Activated CD8-positive, alpha-beta T cell treated with anti-CD3 and anti-CD28 coated beads, Interleukin-2, amount 10 ng/mL, durations not matched to agents 7 days and 5 days (primary cell): ENCODE data around the gene PLXNC1. TPM values are rescaled to one million over a fixed set of nuclear protein-coding genes. Genes with fewer than 3 reads are reported as not detected.

ENCODE experiments used
- ATAC-seq: fragments of 150-1000 bp; cut with Tn5 transposase; one replicate; pipeline ENCODE4 v1.10.0; 2021; ENCODE audit warnings: moderate library complexity
- CTCF ChIA-PET: fragments of 350-600 bp; sonication (Branson Sonifier 250); formaldehyde crosslinking; loops from one replicate; lab custom pipeline; 2021; ENCODE audit warnings: antibody characterized with exemption; lab: Charles Lee
- POLR2A ChIA-PET: fragments of 350-600 bp; sonication (Branson Sonifier 250); formaldehyde crosslinking; loops from one replicate; lab custom pipeline; 2021; ENCODE audit warnings: antibody characterized with exemption; lab: Charles Lee
- DNase-seq: peaks from one replicate; pipeline ENCODE4 v3.0.0-alpha.2; 2020
- H3K27ac Mint-ChIP-seq: one replicate; pipeline ENCODE4 v1.8.0; 2021; ENCODE audit warnings: mild to moderate bottlenecking, mixed read lengths
- H3K27me3 Mint-ChIP-seq: one replicate; pipeline ENCODE4 v1.8.0; 2021; ENCODE audit warnings: low read depth, mixed read lengths
- H3K36me3 Mint-ChIP-seq: one replicate; pipeline ENCODE4 v1.8.0; 2021; ENCODE audit warnings: low read depth, mixed read lengths
- H3K4me1 Mint-ChIP-seq: one replicate; pipeline ENCODE4 v1.8.0; 2021; ENCODE audit warnings: low read depth, mixed read lengths
- H3K4me3 Mint-ChIP-seq: one replicate; pipeline ENCODE4 v1.8.0; 2021; ENCODE audit warnings: mild to moderate bottlenecking, mixed read lengths
- H3K9me3 Mint-ChIP-seq: one replicate; pipeline ENCODE4 v1.8.0; 2022; ENCODE audit warnings: mixed read lengths; ENCODE audit not compliant: insufficient read depth
- total RNA-seq, 2 experiments: library from RNA; stranded (reverse); gene quantifications; one replicate each; pipeline ENCODE4 v1.2.3, GENCODE V29; 2021

Gene PLXNC1
- total RNA-seq, 2 experiments from 2014 or later = 43.8 to 45.6 TPM

DNA sequence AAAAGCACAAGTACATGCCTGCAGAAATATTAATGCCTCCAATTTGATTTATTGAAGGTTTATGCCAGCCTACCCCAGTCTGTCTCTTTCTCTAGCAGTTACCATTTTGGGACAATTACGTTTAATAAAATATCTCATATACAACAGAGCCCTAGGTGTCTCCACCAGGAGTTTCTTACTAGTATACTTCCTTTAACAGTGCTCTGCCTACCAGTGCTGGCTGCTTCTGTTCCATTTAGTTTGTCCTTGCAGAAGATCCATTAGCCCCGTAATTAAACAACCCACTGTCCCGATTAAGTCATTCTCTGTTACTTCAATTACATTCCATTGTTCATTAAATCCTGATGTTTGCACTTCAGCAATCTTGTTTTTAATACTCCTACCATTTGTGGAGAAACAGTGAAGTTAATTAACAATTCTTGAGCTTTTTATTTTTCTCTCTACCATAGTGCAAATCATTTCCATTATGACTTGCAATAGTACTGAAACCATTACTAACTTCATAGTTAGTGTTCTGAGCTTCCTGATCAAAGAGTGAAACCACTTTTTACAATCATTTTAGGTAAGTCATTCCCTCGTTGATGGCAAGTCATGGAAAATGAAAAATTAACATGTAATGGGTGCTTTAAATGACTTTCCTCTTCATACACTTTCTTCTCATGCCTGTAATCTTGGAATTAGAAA lies 121.1 kb downstream of the PLXNC1 start:
- Mint-ChIP-seq H3K9me3 (no peaks in the 10 kb centered on the region), H3K27ac (no peak overlapping the region), H3K36me3 (peaks cover 82% of the 10 kb centered on the region), H3K4me1 (peaks cover 61% of the 10 kb centered on the region), H3K27me3 (no peaks in the 10 kb centered on the region), H3K4me3 (no peak overlapping the region)
- ATAC-seq (no peak), DNase-seq (no peak)
- ChIA-PET CTCF (interaction anchor here (0.8 to 2.1 kb wide), 4 partner anchors 15 to 119 kb away, joined by 3 to 4 read pairs (median 4); no protein-coding TSS in a partner anchor), POLR2A (interaction anchor here (0.7 to 1.2 kb wide), 2 partner anchors 37 to 61 kb away, joined by 3 to 4 read pairs; no protein-coding TSS in a partner anchor)

DNA sequence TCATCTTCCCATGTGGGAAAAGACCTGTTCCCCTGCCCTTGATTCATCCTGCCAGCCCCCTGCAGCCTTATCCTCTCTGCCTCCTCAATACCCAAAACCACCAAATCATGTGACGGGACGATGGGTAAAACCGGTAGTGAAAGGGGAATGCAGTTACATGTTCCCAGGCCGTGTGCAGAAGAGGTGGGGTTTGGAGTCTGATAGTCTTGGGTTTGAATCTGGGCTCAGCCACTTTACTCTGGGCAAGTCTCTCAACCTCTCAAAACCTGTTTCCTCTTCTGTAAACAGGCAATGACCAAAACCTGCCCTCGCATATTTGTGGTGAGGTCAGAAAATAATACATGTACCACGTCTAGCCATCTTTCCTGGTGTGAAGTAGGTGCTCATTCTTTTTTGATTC lies 123.0 kb downstream of the PLXNC1 start:
- POLR2A ChIA-PET = interaction anchor here (1.0 to 1.3 kb wide), 2 partner anchors 12 to 123 kb away, joined by 3 to 5 read pairs; no protein-coding TSS in a partner anchor
- Mint-ChIP-seq H3K4me1 (peaks cover 51% of the 10 kb centered on the region), H3K36me3 (peaks cover 70% of the 10 kb centered on the region), H3K27me3 (no peaks in the 10 kb centered on the region), H3K27ac (no peak overlapping the region), H3K4me3 (no peak overlapping the region), H3K9me3 (no peaks in the 10 kb centered on the region)
- CTCF ChIA-PET = no interaction called here
- DNase-seq = no peak
- ATAC-seq = no peak

DNA sequence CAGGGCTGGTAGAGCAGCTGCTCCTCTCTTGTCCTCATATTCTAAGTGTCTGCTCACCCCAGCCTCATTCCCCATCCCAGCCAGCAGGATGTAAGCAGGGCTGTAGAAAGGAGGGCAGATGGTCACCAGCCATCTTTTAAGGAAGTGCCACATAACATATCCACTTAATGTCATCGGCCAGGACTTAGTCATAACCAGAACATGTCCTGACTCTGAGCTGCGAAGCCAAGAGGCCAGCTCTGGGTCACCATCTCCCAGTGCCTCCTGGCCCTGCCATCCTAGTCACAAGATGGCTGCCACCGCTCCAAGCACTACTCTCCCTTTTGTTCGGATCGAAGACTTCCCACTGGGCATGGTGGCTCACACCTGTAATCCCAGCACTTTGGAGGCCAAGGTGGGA lies 123.9 kb downstream of the PLXNC1 start:
- no peak for ATAC-seq
- Mint-ChIP-seq H3K9me3 (no peaks in the 10 kb centered on the region), H3K27me3 (no peaks in the 10 kb centered on the region), H3K4me3 (no peak overlapping the region), H3K36me3 (peaks cover 63% of the 10 kb centered on the region), H3K27ac (no peak overlapping the region), H3K4me1 (peaks cover 42% of the 10 kb centered on the region)
- POLR2A ChIA-PET = no interaction called here
- CTCF ChIA-PET = no interaction called here
- DNase-seq = no peak

DNA sequence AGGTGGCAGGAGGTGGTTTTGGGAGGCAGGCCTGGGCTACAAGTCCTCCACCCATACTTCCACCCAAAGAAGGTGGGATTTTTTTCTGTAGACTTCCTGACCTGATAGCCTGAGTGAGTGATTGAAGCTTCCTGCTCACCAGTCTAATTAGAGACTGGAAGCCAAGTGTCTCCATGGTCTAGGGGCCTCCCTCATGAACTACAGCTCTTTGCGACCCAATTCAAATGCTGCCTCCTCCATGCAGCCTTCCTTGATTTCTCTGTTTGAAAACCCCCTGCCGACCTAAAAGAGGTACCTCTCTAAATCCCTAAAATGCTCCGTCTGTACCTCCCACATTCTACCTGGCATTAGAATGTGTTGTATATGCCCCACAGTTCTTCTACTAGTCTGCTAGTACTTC lies 124.9 kb downstream of the PLXNC1 start:
- no peaks in the 10 kb centered on the region for H3K9me3 Mint-ChIP-seq
- H3K27ac Mint-ChIP-seq = no peak overlapping the region
- H3K4me1 Mint-ChIP-seq = peaks cover 34% of the 10 kb centered on the region
- no peak for DNase-seq
- no peaks in the 10 kb centered on the region for H3K27me3 Mint-ChIP-seq
- ATAC-seq = no peak
- H3K36me3 Mint-ChIP-seq = peaks cover 61% of the 10 kb centered on the region
- ChIA-PET POLR2A (no interaction called here), CTCF (no interaction called here)
- H3K4me3 Mint-ChIP-seq = no peak overlapping the region

DNA sequence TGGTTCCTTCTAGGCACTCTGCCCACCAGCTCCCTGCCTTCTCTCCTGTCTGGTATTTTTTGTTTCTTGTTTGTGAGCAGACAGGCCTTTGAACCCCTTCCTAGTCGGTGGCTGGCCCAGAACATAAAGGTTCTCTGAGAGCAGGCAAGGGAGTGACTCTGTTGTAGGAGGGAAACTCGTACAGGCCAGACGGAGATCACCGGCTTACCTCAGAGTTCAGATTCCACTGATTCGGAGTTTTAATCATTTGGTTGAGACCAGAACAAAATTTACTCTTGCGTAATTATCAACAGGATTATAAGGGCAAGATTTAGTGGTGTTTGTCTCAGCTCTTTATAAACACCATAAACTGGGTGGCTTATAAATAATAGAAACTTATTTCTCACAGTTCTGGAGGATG lies 128.3 kb downstream of the PLXNC1 start:
- H3K9me3 Mint-ChIP-seq = no peaks in the 10 kb centered on the region
- POLR2A ChIA-PET = interaction anchor here (2.4 kb wide), 1 partner anchor 14 kb away, joined by 5 read pairs; no protein-coding TSS in a partner anchor
- H3K36me3 Mint-ChIP-seq = peaks cover 52% of the 10 kb centered on the region
- H3K4me1 Mint-ChIP-seq = peaks cover 9% of the 10 kb centered on the region
- no peaks in the 10 kb centered on the region for H3K27me3 Mint-ChIP-seq
- no peak overlapping the region for H3K4me3 Mint-ChIP-seq
- no peak overlapping the region for H3K27ac Mint-ChIP-seq
- DNase-seq (no peak), ATAC-seq (no peak)
- CTCF ChIA-PET = no interaction called here

DNA sequence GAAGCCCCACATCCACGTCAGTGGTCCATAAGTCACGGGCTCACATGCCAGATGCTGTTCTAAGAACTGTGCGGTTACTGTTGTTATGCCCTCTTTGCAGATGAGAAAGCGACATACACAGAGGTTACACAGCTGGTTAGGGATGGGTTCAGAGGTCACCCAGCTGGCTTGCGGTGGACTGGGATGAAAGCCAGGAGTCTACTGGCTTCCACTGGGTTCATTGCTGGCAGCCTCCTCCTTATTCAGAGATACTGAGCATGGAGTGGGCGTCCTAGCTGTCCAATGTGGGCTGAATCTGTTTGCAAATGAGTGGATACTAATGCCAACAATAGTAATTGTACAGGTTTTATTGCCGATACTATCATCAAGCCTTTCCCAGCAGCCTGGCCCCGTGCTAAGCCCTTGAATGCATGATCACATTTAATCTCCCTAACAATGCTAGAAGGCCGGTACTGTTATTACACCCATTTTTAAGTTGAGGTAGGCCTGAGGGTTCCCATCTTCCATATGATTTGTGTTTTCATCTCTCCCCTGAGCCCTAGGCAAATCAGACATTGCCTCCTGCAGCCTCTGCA lies 129.1 kb downstream of the PLXNC1 start:
- H3K4me1 Mint-ChIP-seq = peaks cover 11% of the 10 kb centered on the region
- H3K27me3 Mint-ChIP-seq = no peaks in the 10 kb centered on the region
- no peak overlapping the region for H3K4me3 Mint-ChIP-seq
- H3K36me3 Mint-ChIP-seq = peaks cover 52% of the 10 kb centered on the region
- no peak overlapping the region for H3K27ac Mint-ChIP-seq
- no peaks in the 10 kb centered on the region for H3K9me3 Mint-ChIP-seq
- DNase-seq (no peak), ATAC-seq (no peak)
- ChIA-PET CTCF (no interaction called here), POLR2A (interaction anchor here (2.4 kb wide), 1 partner anchor 15 kb away, joined by 5 read pairs; no protein-coding TSS in a partner anchor)

DNA sequence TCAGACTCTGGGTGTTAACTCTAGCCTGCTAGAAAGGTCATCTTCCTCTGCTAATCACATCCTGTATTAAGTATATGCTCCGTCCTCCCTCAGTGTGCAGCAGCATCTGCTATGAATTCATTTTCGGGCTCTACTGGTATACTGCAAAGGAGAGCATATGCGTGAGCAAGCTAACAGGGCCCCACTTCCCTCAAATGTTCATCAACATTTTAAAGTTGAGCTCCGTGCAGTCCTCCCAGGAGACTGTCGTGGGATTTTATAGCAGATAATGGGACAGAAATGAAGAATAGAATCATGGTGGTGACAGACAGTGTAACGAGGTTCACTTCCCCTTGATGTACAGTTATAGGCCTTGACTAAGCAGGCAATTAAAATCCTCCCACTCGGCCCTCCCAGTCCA lies 131.7 kb downstream of the PLXNC1 start:
- peaks cover 23% of the 10 kb centered on the region for H3K4me1 Mint-ChIP-seq
- ChIA-PET CTCF (no interaction called here), POLR2A (no interaction called here)
- peaks cover 54% of the 10 kb centered on the region for H3K36me3 Mint-ChIP-seq
- no peak overlapping the region for H3K4me3 Mint-ChIP-seq
- no peak for DNase-seq
- no peak for ATAC-seq
- H3K9me3 Mint-ChIP-seq = no peaks in the 10 kb centered on the region
- no peaks in the 10 kb centered on the region for H3K27me3 Mint-ChIP-seq
- H3K27ac Mint-ChIP-seq = no peak overlapping the region

DNA sequence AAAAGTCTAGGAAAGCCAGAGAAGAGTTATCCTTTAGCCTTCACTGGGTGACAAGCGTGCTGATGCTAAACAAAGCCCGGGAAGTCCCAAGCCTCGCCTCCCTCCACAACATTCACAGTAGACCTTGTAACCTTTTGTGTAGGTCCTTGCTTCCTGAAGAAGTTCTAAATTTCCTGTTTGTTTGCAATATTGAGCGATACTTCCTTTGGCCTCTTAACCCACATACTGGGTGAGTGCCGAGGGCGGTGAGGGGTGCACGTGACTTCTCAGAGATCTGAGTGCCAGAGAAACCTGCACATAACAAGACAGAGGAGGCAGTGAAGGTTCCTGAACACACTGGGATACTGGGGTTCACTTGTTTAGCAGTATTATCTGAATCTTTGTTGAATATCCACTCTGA lies 134.3 kb downstream of the PLXNC1 start:
- ATAC-seq (peak; percentile 74), DNase-seq (peak; percentile 59)
- peak overlapping the region; percentile 60 for H3K27ac Mint-ChIP-seq
- no peaks in the 10 kb centered on the region for H3K27me3 Mint-ChIP-seq
- H3K36me3 Mint-ChIP-seq = peaks cover 63% of the 10 kb centered on the region
- H3K4me3 Mint-ChIP-seq = peak overlapping the region; percentile 24
- POLR2A ChIA-PET = interaction anchor here (1.4 to 1.9 kb wide), 2 partner anchors 12 to 20 kb away, joined by 3 to 5 read pairs; no protein-coding TSS in a partner anchor
- no peaks in the 10 kb centered on the region for H3K9me3 Mint-ChIP-seq
- H3K4me1 Mint-ChIP-seq = peaks cover 23% of the 10 kb centered on the region
- CTCF ChIA-PET = no interaction called here

DNA sequence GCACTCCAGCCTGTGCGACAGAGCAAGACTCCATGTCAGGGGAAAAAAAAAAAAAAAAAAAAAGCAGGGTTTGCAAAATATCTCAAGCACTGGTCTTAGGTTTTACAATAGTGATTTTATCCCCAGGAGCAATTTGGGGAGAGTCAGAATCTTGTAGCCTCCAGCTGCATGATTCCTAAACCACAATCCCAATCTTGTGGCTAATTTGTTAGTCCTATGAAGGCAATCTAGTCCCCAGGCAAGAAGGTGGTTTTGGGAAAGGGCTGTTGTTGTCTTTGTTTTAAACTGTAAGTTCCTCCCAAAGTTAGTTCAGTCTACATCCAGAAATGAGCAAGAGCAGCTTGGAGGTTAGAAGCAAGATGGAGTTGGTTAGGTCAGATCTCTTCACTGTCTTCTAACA lies 135.7 kb downstream of the PLXNC1 start:
- ATAC-seq (no peak), DNase-seq (no peak)
- ChIA-PET POLR2A (interaction anchor here (1.9 kb wide), 1 partner anchor 13 kb away, joined by 5 read pairs; no protein-coding TSS in a partner anchor), CTCF (no interaction called here)
- Mint-ChIP-seq H3K27me3 (no peaks in the 10 kb centered on the region), H3K4me1 (peaks cover 23% of the 10 kb centered on the region), H3K27ac (peak overlapping the region; percentile 22), H3K36me3 (peaks cover 64% of the 10 kb centered on the region), H3K9me3 (no peaks in the 10 kb centered on the region), H3K4me3 (no peak overlapping the region)

DNA sequence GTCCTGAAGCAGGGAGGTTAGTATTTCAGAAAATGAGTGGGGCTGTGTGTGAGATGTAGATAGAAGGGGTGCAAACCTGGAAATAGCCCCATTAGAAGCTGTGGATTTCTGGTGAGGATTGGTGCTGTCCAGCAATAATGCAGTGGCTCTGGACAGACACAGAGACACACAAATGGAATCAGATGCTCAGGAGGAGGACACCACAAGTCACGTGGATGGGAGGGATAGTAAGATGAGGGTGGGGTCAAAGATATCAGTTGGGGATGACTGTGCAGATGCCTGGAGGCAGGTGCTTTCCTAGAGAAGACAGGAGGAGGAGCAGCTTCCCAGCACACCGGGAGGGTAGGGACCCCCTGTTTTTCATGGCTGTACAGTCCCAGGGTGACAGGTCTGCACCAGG lies 136.5 kb downstream of the PLXNC1 start:
- CTCF ChIA-PET = no interaction called here
- Mint-ChIP-seq H3K36me3 (peaks cover 66% of the 10 kb centered on the region), H3K9me3 (no peaks in the 10 kb centered on the region), H3K27me3 (no peaks in the 10 kb centered on the region), H3K4me3 (no peak overlapping the region), H3K4me1 (peaks cover 23% of the 10 kb centered on the region), H3K27ac (no peak overlapping the region)
- POLR2A ChIA-PET = no interaction called here
- no peak for ATAC-seq
- no peak for DNase-seq

DNA sequence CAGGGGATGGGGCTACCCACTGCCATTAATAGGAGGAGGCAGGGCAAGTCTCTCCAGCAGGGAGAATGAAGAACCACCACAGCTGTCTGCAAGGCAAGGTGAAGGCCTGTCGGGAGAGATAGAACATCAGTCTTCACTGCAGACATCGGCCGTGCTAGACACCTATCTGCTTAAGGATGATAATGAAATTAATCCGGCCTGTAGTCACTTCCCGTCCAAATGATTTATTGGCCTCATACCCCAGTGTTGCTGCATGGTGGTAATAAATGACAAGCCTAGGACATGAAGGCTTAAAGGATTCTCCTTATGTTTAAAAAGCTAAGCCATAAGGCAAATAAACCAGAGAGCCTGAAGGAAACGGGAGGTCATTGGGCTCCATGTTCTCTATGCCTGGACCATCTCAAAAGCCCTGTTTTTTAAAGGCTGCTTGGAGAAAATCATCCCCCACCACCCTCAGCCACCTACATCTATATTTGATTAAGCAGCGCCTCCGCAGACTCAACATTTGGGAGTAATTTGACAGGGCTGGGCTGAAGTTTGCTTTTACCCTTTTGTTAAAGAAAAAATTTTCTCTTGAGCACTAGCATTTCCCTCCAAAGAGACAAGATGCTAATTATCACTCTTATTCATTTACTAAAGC lies 137.7 kb downstream of the PLXNC1 start:
- Mint-ChIP-seq H3K9me3 (no peaks in the 10 kb centered on the region), H3K4me1 (peaks cover 23% of the 10 kb centered on the region), H3K36me3 (peaks cover 63% of the 10 kb centered on the region), H3K27me3 (no peaks in the 10 kb centered on the region), H3K27ac (no peak overlapping the region), H3K4me3 (no peak overlapping the region)
- CTCF ChIA-PET = no interaction called here
- ATAC-seq (no peak), DNase-seq (no peak)
- POLR2A ChIA-PET = no interaction called here
